ENCODE results near the gene DDX60. TPM values are rescaled to one million over a fixed set of nuclear protein-coding genes. Genes with fewer than 3 reads are reported as not detected.

The DDX60 gene
- total RNA-seq, 1 experiment from 2014 or later = 4.7 TPM

DNA sequence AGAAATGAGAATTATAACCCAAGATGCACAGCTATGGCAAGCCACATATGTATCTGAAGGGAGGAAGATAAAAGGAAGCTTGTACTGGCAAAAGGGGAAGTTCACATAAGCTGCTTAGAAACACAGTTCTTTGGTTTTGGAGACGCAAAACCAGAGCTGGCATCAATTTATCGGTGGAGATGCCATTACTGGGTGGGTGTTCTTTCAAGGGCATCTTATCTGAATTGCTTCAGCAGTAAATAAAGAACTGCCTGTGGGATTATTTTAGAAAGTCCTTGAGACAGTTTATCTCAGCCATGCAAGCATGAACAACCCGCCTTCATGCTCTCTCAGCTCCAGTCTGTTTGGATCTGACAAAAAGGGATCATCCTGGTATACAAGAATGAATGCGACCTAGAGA is 60.8 kb downstream of the DDX60 start:
- no peaks in the 10 kb centered on the region for H3K27me3 Mint-ChIP-seq (ENCODE audit: insufficient read depth, unreplicated experiment)
- H3K27ac Mint-ChIP-seq (ENCODE audit: low read depth, unreplicated experiment) = no peak overlapping the region
- H3K4me3 Mint-ChIP-seq (ENCODE audit: unreplicated experiment) = no peak overlapping the region
- no peak for DNase-seq (ENCODE audit: unreplicated experiment)
- H3K36me3 Mint-ChIP-seq (ENCODE audit: insufficient read depth, unreplicated experiment) = peaks cover 6% of the 10 kb centered on the region
- CTCF ChIA-PET = no interaction called here
- H3K9me3 Mint-ChIP-seq (ENCODE audit: unreplicated experiment) = no peaks in the 10 kb centered on the region
- POLR2A ChIA-PET = no interaction called here
- intact Hi-C loops (cut with micrococcal nuclease) = no loop called here
- H3K4me1 Mint-ChIP-seq (ENCODE audit: insufficient read depth, unreplicated experiment) = no peaks in the 10 kb centered on the region
- BruUV-seq (replicated peaks) = no TSS peak
- TF ChIP-seq CTCF (IDR thresholded peaks at IDR 0.05; ENCODE audit: unreplicated experiment) = no peak

DNA sequence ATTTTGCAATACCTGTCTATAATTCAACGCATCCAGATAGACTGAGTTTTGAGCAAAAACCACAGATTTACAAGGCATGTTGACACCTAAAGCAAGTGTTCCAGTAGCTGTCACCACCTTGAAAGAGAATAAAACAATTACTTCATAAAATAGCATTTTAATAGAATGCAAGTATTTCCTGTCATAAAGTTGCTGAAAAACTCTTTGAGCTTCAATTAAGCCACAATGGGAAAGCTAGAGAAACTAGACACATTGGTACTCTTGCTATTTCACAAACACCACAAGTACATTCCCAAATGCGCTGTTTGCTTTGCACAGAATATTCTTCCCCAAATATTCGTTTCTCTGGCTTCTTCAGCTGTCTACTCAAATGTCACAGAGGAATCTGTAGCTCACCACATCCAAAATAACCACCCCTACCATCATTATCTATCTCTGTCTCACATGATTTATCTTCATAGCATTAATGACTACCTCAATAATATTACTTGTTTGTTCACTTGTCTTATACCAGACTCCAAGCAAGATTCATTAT is 70.3 kb downstream of the DDX60 start:
- Mint-ChIP-seq H3K4me1 (ENCODE audit: insufficient read depth, unreplicated experiment) (no peaks in the 10 kb centered on the region), H3K4me3 (ENCODE audit: unreplicated experiment) (no peak overlapping the region), H3K27ac (ENCODE audit: low read depth, unreplicated experiment) (no peak overlapping the region), H3K27me3 (ENCODE audit: insufficient read depth, unreplicated experiment) (no peaks in the 10 kb centered on the region), H3K36me3 (ENCODE audit: insufficient read depth, unreplicated experiment) (peaks cover 5% of the 10 kb centered on the region), H3K9me3 (ENCODE audit: unreplicated experiment) (no peaks in the 10 kb centered on the region)
- ChIA-PET CTCF (no interaction called here), POLR2A (no interaction called here)
- TF ChIP-seq CTCF (IDR thresholded peaks at IDR 0.05; ENCODE audit: unreplicated experiment) = no peak
- DNase-seq (ENCODE audit: unreplicated experiment) = no peak
- no TSS peak for BruUV-seq (replicated peaks)
- intact Hi-C loops (cut with micrococcal nuclease) = no loop called here

- no TSS peak for BruUV-seq (replicated peaks)
- DNase-seq (ENCODE audit: unreplicated experiment) = no peak
- Mint-ChIP-seq H3K4me3 (ENCODE audit: unreplicated experiment) (no peak overlapping the region), H3K9me3 (ENCODE audit: unreplicated experiment) (no peaks in the 10 kb centered on the region), H3K36me3 (ENCODE audit: insufficient read depth, unreplicated experiment) (peaks cover 5% of the 10 kb centered on the region), H3K27me3 (ENCODE audit: insufficient read depth, unreplicated experiment) (no peaks in the 10 kb centered on the region), H3K4me1 (ENCODE audit: insufficient read depth, unreplicated experiment) (no peaks in the 10 kb centered on the region), H3K27ac (ENCODE audit: low read depth, unreplicated experiment) (no peak overlapping the region)
- TF ChIP-seq CTCF (IDR thresholded peaks at IDR 0.05; ENCODE audit: unreplicated experiment) = no peak
- CTCF ChIA-PET = no interaction called here
- intact Hi-C loops (cut with micrococcal nuclease) = no loop called here
- POLR2A ChIA-PET = no interaction called here
Observed at GRCh38 chr4:168247603-168248002, 70.9 kb downstream of the DDX60 start.

GRCh38 chr4:168241953-168242352 is 76.6 kb downstream of the DDX60 start:
- no peak for TF ChIP-seq CTCF (IDR thresholded peaks at IDR 0.05; ENCODE audit: unreplicated experiment)
- no TSS peak for BruUV-seq (replicated peaks)
- ChIA-PET POLR2A (no interaction called here), CTCF (interaction anchor here (0.6 to 0.7 kb wide), 3 partner anchors 367 to 1855 kb away, joined by 3 read pairs; no protein-coding TSS in a partner anchor)
- H3K27ac Mint-ChIP-seq (ENCODE audit: low read depth, unreplicated experiment) = no peak overlapping the region
- H3K4me1 Mint-ChIP-seq (ENCODE audit: insufficient read depth, unreplicated experiment) = no peaks in the 10 kb centered on the region
- no peaks in the 10 kb centered on the region for H3K36me3 Mint-ChIP-seq (ENCODE audit: insufficient read depth, unreplicated experiment)
- no peak overlapping the region for H3K4me3 Mint-ChIP-seq (ENCODE audit: unreplicated experiment)
- no peaks in the 10 kb centered on the region for H3K9me3 Mint-ChIP-seq (ENCODE audit: unreplicated experiment)
- intact Hi-C loops (cut with micrococcal nuclease) = no loop called here
- H3K27me3 Mint-ChIP-seq (ENCODE audit: insufficient read depth, unreplicated experiment) = no peaks in the 10 kb centered on the region
- no peak for DNase-seq (ENCODE audit: unreplicated experiment)
